Measurements from ENCODE around the gene ATP8B4.

DNA sequence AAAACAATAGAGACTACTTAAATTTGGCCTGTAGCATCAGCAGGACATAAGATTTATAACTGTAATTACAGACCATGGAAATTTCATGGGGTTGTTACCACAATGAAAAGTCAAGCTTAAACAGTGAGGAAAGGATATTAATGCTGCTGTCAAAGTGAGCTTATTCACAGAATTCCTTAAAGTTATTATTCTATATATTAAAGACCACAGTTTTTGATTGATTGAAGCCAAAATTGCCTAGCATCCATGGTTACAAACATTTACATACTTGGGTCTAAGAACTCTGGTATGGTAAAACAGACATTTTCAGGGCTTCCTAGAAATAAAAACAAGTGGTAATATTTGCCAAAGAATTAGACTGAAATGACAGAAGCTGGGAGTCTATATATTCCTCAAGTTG, 248.6 kb downstream of the ATP8B4 start:
- TF ChIP-seq CTCF (IDR thresholded peaks at IDR 0.05) (no peak), POLR2A (IDR thresholded peaks at IDR 0.05) (no peak)

All from upper lobe of left lung (tissue), 4 donors.